Fibroblast of upper back skin (primary cell): ENCODE data around the gene PTPN12.
"Not testable (repeated sequence)": the region's sequence is repeated elsewhere in the genome, so short reads cannot be mapped to it uniquely, and the experiment has no call there.

Experiments
- DNase-seq: peaks from one replicate; pipeline ENCODE4 v3.0.0-alpha.2; 2013

PTPN12 gene

GRCh38 chr7:77537136-77537777, at the start of gene PTPN12:
PTPN12 (plus strand) TSS chr7:77537295; CDS start chr7:77537547, 252 bp downstream.
- DNase-seq: no peak

- DNase-seq: no peak
Measured at GRCh38 chr7:77488986-77489385, 48.1 kb upstream of the PTPN12 start.

- no peak for DNase-seq
Measured at GRCh38 chr7:77497079-77497478, 40.0 kb upstream of the PTPN12 start.

- DNase-seq: no peak
Measured at GRCh38 chr7:77498659-77499379, 38.3 kb upstream of the PTPN12 start.

- DNase-seq: no peak
Measured at GRCh38 chr7:77501192-77501515, 35.9 kb upstream of the PTPN12 start.

- no peak for DNase-seq
Measured at GRCh38 chr7:77504951-77505350, 32.1 kb upstream of the PTPN12 start.

- DNase-seq: no peak
Measured at GRCh38 chr7:77506899-77507298, 30.2 kb upstream of the PTPN12 start.

- DNase-seq: not testable (repeated sequence)
Measured at GRCh38 chr7:77513002-77513670, 24.0 kb upstream of the PTPN12 start.

GRCh38 chr7:77516085-77516484, 21.0 kb upstream of the PTPN12 start:
- DNase-seq: no peak

- DNase-seq: no peak
Measured at GRCh38 chr7:77520261-77520660, 16.8 kb upstream of the PTPN12 start.

GRCh38 chr7:77521537-77521936, 15.6 kb upstream of the PTPN12 start:
- not testable (repeated sequence) for DNase-seq

GRCh38 chr7:77524731-77525130, 12.4 kb upstream of the PTPN12 start:
- DNase-seq: no peak

- DNase-seq: peak; percentile 15
Measured at GRCh38 chr7:77525231-77525630, 11.9 kb upstream of the PTPN12 start.

- no peak for DNase-seq
Measured at GRCh38 chr7:77528368-77528767, 8.7 kb upstream of the PTPN12 start.

- DNase-seq: no peak
Measured at GRCh38 chr7:77529279-77529678, 7.8 kb upstream of the PTPN12 start.

- no peak for DNase-seq
Measured at GRCh38 chr7:77531038-77531437, 6.1 kb upstream of the PTPN12 start.

GRCh38 chr7:77532247-77532646, 4.8 kb upstream of the PTPN12 start:
- DNase-seq: no peak

GRCh38 chr7:77532732-77533131, 4.4 kb upstream of the PTPN12 start:
- not testable (repeated sequence) for DNase-seq

- not testable (repeated sequence) for DNase-seq
Measured at GRCh38 chr7:77534046-77534445, 3.0 kb upstream of the PTPN12 start.

GRCh38 chr7:77536017-77536412, 1.1 kb upstream of the PTPN12 start:
- no peak for DNase-seq

- DNase-seq: peak; percentile 96
Measured at GRCh38 chr7:77536413-77537135, 521 bp upstream of the PTPN12 start.

- DNase-seq: peak; percentile 23
Measured at GRCh38 chr7:77537778-77538280, 734 bp downstream of the PTPN12 start.
